Chondrocyte (in vitro differentiated cells): ENCODE measurements around the gene COL15A1. TPM values are rescaled to one million over a fixed set of nuclear protein-coding genes. Genes with fewer than 3 reads are reported as not detected.
A peak's percentile ranks its signal among the peaks of the same experiment; 100 is the strongest.

Experiments
- DNase-seq: peaks from one replicate; pipeline ENCODE4 v3.0.0; 2021; ENCODE audit warnings: mixed read lengths, low spot score
- H3K27ac Mint-ChIP-seq: one replicate; pipeline ENCODE4 v1.8.0; 2021; ENCODE audit warnings: mild to moderate bottlenecking, moderate library complexity, mixed read lengths; ENCODE audit not compliant: unreplicated experiment
- H3K27me3 Mint-ChIP-seq: 2 replicates; pipeline ENCODE4 v1.8.0; 2021; ENCODE audit warnings: low read depth, mixed read lengths
- H3K36me3 Mint-ChIP-seq: 2 replicates; pipeline ENCODE4 v1.8.0; 2021; ENCODE audit warnings: low read depth, mixed read lengths
- H3K4me1 Mint-ChIP-seq: 2 replicates; pipeline ENCODE4 v1.8.0; 2021; ENCODE audit warnings: low read depth, mild to moderate bottlenecking, mixed read lengths
- H3K4me3 Mint-ChIP-seq: one replicate; pipeline ENCODE4 v1.8.0; 2021; ENCODE audit warnings: mild to moderate bottlenecking, moderate library complexity, mixed read lengths; ENCODE audit not compliant: unreplicated experiment
- H3K9me3 Mint-ChIP-seq: 2 replicates; pipeline ENCODE4 v1.8.0; 2021; ENCODE audit warnings: low read depth, mixed read lengths
- total RNA-seq: library from RNA; stranded (reverse); gene quantifications from 3 replicates; pipeline ENCODE4 v1.2.1, GENCODE V29; 2021
- TF ChIP-seq, protein P1 (sequence below): fragments of 200-600 bp; sonication (generic); IDR thresholded peaks from 2 replicates; pipeline ENCODE4 v1.5.0; 2021; ENCODE audit warnings: antibody characterized with exemption, mild to moderate bottlenecking, moderate library complexity

The COL15A1 gene
- total RNA-seq, 1 donor from 2014 or later: 5.4 TPM

DNA sequence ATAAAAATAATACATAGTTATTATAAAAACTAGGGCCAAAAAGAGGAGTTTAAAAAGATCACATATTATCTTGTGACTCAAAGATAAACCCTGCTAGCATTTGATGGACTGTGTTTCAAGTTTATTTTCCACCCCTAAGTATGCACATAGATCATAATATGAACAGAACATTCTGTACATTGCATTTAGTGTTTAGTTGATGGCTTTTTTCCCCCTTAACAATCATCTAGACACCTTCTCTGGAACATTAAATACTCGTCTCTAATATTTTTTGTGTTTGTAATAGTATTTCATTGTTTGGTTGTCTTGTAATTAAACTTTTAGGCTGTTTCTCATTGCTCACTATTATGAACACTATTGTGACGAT is 10.5 kb downstream of the COL15A1 start:
- no peak overlapping the region for H3K4me3 Mint-ChIP-seq
- peaks cover 11% of the 10 kb centered on the region for H3K9me3 Mint-ChIP-seq
- peaks cover 16% of the 10 kb centered on the region for H3K27me3 Mint-ChIP-seq
- no peak for DNase-seq
- peaks cover 3% of the 10 kb centered on the region for H3K36me3 Mint-ChIP-seq
- H3K27ac Mint-ChIP-seq: no peak overlapping the region
- TF ChIP-seq, protein P1, sequence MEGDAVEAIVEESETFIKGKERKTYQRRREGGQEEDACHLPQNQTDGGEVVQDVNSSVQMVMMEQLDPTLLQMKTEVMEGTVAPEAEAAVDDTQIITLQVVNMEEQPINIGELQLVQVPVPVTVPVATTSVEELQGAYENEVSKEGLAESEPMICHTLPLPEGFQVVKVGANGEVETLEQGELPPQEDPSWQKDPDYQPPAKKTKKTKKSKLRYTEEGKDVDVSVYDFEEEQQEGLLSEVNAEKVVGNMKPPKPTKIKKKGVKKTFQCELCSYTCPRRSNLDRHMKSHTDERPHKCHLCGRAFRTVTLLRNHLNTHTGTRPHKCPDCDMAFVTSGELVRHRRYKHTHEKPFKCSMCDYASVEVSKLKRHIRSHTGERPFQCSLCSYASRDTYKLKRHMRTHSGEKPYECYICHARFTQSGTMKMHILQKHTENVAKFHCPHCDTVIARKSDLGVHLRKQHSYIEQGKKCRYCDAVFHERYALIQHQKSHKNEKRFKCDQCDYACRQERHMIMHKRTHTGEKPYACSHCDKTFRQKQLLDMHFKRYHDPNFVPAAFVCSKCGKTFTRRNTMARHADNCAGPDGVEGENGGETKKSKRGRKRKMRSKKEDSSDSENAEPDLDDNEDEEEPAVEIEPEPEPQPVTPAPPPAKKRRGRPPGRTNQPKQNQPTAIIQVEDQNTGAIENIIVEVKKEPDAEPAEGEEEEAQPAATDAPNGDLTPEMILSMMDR: no peak
- H3K4me1 Mint-ChIP-seq: peaks cover 15% of the 10 kb centered on the region

DNA sequence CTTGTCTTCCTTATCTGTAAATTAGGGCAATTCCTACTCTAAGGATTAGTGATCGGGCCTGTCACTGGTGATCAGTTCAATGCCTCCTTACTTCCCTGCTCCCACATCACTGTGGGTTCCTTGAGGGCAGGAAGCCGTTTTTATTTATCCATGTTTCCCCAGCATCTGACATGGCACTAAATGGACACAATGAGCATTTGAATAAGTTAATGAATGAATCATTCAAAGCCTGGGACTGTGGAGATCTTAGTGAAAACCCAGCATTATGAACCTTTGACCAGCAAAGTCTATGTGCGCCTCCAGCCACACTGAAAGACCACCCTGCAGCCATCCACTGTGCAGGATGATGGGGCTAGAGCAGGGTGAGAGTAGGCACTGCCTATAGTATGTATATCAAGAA is 11.6 kb downstream of the COL15A1 start:
- Mint-ChIP-seq H3K9me3 (peaks cover 11% of the 10 kb centered on the region), H3K27me3 (peaks cover 7% of the 10 kb centered on the region), H3K4me1 (peaks cover 22% of the 10 kb centered on the region), H3K27ac (no peak overlapping the region), H3K4me3 (no peak overlapping the region), H3K36me3 (peaks cover 3% of the 10 kb centered on the region)
- DNase-seq: no peak
- TF ChIP-seq, protein P1: no peak

DNA sequence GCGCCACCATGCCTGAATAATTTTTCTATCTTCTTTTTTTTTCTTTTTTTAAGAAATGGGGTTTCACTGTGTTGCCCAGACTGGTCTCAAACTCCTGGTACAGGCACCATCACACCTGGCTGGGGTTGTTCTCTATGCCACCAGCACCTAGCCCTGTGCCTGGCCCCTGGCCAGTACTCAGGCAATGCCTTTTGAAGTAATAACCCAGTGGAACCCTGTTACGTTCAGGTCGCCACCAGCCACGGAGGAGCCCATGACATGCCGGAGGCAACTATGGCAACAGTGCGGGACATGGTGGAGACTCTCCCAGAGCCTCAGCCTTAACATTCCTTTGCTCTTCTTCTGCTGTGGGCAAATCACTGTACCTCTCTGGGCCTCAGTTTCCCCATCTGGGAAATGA is 14.1 kb downstream of the COL15A1 start:
- peaks cover 10% of the 10 kb centered on the region for H3K9me3 Mint-ChIP-seq
- peaks cover 3% of the 10 kb centered on the region for H3K27me3 Mint-ChIP-seq
- H3K27ac Mint-ChIP-seq: peak overlapping the region; percentile 94
- no peak overlapping the region for H3K4me3 Mint-ChIP-seq
- DNase-seq: no peak
- H3K36me3 Mint-ChIP-seq: peaks cover 3% of the 10 kb centered on the region
- peaks cover 38% of the 10 kb centered on the region for H3K4me1 Mint-ChIP-seq
- TF ChIP-seq, protein P1: no peak

DNA sequence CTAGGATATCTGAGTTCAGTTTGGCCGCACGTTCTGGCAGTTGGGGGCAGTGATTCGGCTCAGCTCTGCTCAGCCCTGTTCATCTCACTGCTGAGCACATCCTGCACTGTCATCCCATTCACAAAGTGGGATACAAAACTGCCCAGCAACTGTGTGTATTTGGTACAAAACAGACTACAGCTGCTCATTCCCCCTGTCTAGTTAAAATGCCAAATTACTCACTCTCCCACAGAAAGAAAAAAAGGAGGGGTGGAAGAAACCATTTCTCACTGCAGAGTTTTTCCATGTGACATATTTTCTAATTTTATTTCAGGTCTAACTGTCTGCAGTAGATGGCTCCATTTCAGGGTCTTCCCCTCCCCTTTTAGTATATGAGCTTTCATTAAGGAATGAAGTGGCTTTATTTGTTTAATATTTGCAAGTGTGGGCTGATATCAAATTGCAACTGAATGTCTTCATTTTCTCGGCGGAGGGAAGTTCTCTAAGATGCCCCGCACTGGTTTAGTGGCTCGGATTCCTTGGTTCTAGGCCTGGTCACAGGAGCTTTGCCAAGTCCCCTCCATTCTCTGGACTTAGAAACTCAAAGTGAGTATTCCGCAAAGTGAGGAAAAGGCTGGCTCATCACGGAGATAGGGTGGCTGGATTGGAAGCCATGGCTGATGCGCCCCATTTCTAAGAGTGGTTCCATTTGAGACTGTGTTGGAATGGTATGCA is 14.7 kb downstream of the COL15A1 start:
- DNase-seq: no peak
- H3K27ac Mint-ChIP-seq: peak overlapping the region; percentile 94
- no peak overlapping the region for H3K4me3 Mint-ChIP-seq

DNA sequence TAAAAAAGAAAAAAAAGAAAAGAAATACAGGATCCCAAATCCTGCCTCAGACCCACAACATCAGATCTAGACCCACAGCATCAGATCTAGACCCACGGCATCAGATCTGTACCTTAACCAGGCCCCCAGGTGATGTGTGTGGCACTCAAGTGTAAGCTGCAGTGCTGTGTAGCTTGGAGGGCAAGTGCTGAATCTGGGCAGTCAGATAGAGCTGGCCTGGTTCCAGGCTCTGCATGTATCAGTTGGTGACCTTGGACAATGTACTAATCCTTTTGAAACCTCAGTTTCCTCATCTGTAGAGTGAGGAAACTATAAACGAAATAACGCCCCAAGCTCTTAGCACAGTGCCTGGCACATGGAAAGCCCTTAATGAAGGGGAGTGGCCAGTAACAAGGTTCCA is 16.7 kb downstream of the COL15A1 start:
- Mint-ChIP-seq H3K9me3 (peaks cover 7% of the 10 kb centered on the region), H3K4me1 (peaks cover 42% of the 10 kb centered on the region), H3K27me3 (peaks cover 3% of the 10 kb centered on the region)

More for the DNA sequence above, 14.7 kb downstream of the COL15A1 start:
- H3K36me3 Mint-ChIP-seq: peaks cover 3% of the 10 kb centered on the region
- peaks cover 42% of the 10 kb centered on the region for H3K4me1 Mint-ChIP-seq
- TF ChIP-seq, protein P1: peak; percentile 7
- peaks cover 7% of the 10 kb centered on the region for H3K9me3 Mint-ChIP-seq
- peaks cover 3% of the 10 kb centered on the region for H3K27me3 Mint-ChIP-seq

More for the DNA sequence above, 16.7 kb downstream of the COL15A1 start:
- Mint-ChIP-seq H3K36me3 (peaks cover 3% of the 10 kb centered on the region), H3K4me3 (no peak overlapping the region), H3K27ac (no peak overlapping the region)
- no peak for DNase-seq
- TF ChIP-seq, protein P1: no peak
